SK-N-SH (cell line): ENCODE data around the gene SKA2. TPM values are rescaled to one million over a fixed set of nuclear protein-coding genes. Genes with fewer than 3 reads are reported as not detected.

Experiments
- CTCF ChIA-PET: fragments of 300-600, 350-600 bp; formaldehyde crosslinking; extraction: SDS; loops from one replicate; lab custom pipeline; 2021; lab: Yijun Ruan, JAX
- POLR2A ChIA-PET: fragments of 350-600 bp; sonication (Branson Sonifier 250); formaldehyde crosslinking; extraction: SDS; loops from one replicate; lab custom pipeline; 2020; ENCODE audit warnings: antibody characterized with exemption, inconsistent platforms; lab: Yijun Ruan, JAX
- DNase-seq: peaks from one replicate; pipeline ENCODE4 v3.0.0; 2012
- H2AFZ ChIP-seq: fragments of 200-600 bp; sonication (generic); 2 replicates; pipeline ENCODE4 v1.8.1; 2016; ENCODE audit warnings: antibody characterized with exemption, mild to moderate bottlenecking, low read depth
- H3F3A ChIP-seq: fragments of 200-600 bp; sonication (generic); replicated peaks from 2 replicates; pipeline ENCODE3; 2016; ENCODE audit warnings: antibody characterized with exemption, mild to moderate bottlenecking; ENCODE audit not compliant: insufficient read depth
- H3K27ac ChIP-seq, 2 experiments: fragments of 200-500 bp in 1 of 2; fragments of 200-600 bp in 1 of 2; sonication (Bioruptor generic) in 1 of 2; sonication (generic), shearing (Covaris generic) in 1 of 2; 2 replicates each; pipeline versions ENCODE4 v1.5.1 to v1.6.1; 2014 to 2016; ENCODE audit warnings: low read depth in 2 of 2, inconsistent platforms in 1 of 2, low read length in 1 of 2, mild to moderate bottlenecking in 1 of 2, mixed read lengths in 1 of 2
- H3K27me3 ChIP-seq: fragments of 200-600 bp; sonication (generic), shearing (Covaris generic); 2 replicates; pipeline ENCODE4 v1.6.1; 2016; ENCODE audit warnings: mixed run types; ENCODE audit not compliant: insufficient read depth
- H3K36me3 ChIP-seq, 2 experiments: fragments of 200-500 bp in 1 of 2; fragments of 200-600 bp in 1 of 2; sonication (Bioruptor generic) in 1 of 2; sonication (generic) in 1 of 2; replicated peaks in 1 of 2; 2 replicates each; pipeline versions ENCODE3 to v1.5.1; 2014 to 2016; ENCODE audit warnings: low read length in 1 of 2, mild to moderate bottlenecking in 1 of 2; ENCODE audit not compliant: insufficient read depth in 2 of 2, control insufficient read depth in 1 of 2
- H3K4me1 ChIP-seq, 2 experiments: fragments of 200-500 bp in 1 of 2; fragments of 200-600 bp in 1 of 2; sonication (Bioruptor generic) in 1 of 2; sonication (generic), shearing (Covaris generic) in 1 of 2; 2 replicates each; pipeline versions ENCODE4 v1.5.1 to v1.6.1; 2014 to 2016; ENCODE audit warnings: low read depth in 1 of 2, low read length in 1 of 2, mixed run types in 1 of 2; ENCODE audit not compliant: insufficient read depth in 2 of 2, control insufficient read depth in 1 of 2
- H3K4me2 ChIP-seq: fragments of 200-600 bp; sonication (generic), shearing (Covaris generic); 2 replicates; pipeline ENCODE4 v1.6.1; 2017; ENCODE audit warnings: mixed run types
- H3K4me3 ChIP-seq, 2 experiments: fragments of 200-500 bp in 1 of 2; fragments of 200-600 bp in 1 of 2; sonication (Bioruptor generic) in 1 of 2; sonication (generic), shearing (Covaris generic) in 1 of 2; 2 replicates each; pipeline versions ENCODE4 v1.5.1 to v1.8.1; 2014 to 2016; ENCODE audit warnings: low read depth in 2 of 2, inconsistent platforms in 1 of 2, low read length in 1 of 2, mild to moderate bottlenecking in 1 of 2, mixed read lengths in 1 of 2, moderate library complexity in 1 of 2
- H3K79me2 ChIP-seq: fragments of 200-600 bp; sonication (generic); 2 replicates; pipeline ENCODE4 v1.8.1; 2017; ENCODE audit warnings: mild to moderate bottlenecking; ENCODE audit not compliant: insufficient read depth
- H3K9ac ChIP-seq: fragments of 200-600 bp; sonication (generic); 2 replicates; pipeline ENCODE4 v1.6.1; 2017; ENCODE audit warnings: mixed run types
- H3K9me2 ChIP-seq: fragments of 200-600 bp; sonication (generic); 2 replicates; pipeline ENCODE4 v1.6.1; 2017; ENCODE audit warnings: mixed run types
- H3K9me3 ChIP-seq: fragments of 200-600 bp; sonication (generic); 2 replicates; pipeline ENCODE4 v1.6.1; 2017; ENCODE audit warnings: mixed run types, mild to moderate bottlenecking, moderate library complexity
- H4K20me1 ChIP-seq: fragments of 200-600 bp; sonication (generic); 2 replicates; pipeline ENCODE4 v1.6.1; 2017; ENCODE audit warnings: mild to moderate bottlenecking, mixed run types; ENCODE audit not compliant: insufficient read depth
- EZH2phosphoT487 ChIP-seq: fragments of 200-600 bp; sonication (generic); IDR thresholded peaks from 2 replicates; pipeline ENCODE4 v1.6.1; 2017; ENCODE audit warnings: low read depth, mixed run types, mild to moderate bottlenecking, antibody characterized with exemption, moderate library complexity, borderline replicate concordance
- FOXJ3 ChIP-seq: sonication (generic); formaldehyde crosslinking; IDR thresholded peaks from 2 replicates; pipeline ENCODE4 v1.5.1; 2020; ENCODE audit warnings: mild to moderate bottlenecking, missing genetic modification reagents
- GATA2 ChIP-seq: sonication (generic); formaldehyde crosslinking; IDR thresholded peaks from 2 replicates; pipeline ENCODE4 v1.5.0; 2020; ENCODE audit warnings: mild to moderate bottlenecking, missing genetic modification reagents
- MEF2A ChIP-seq: IDR thresholded peaks from 2 replicates; pipeline ENCODE4 v1.4.0; 2012; ENCODE audit warnings: low read depth, borderline replicate concordance
- NFIC ChIP-seq: IDR thresholded peaks from 2 replicates; pipeline ENCODE4 v1.4.0; 2012; ENCODE audit warnings: borderline replicate concordance
- NRF1 ChIP-seq: IDR thresholded peaks from 2 replicates; pipeline ENCODE4 v1.6.1; 2012; ENCODE audit warnings: low read depth, mild to moderate bottlenecking, low read length
- RCOR1 ChIP-seq: fragments of 150-350 bp; IDR thresholded peaks from 2 replicates; pipeline ENCODE4 v1.6.1; 2017; ENCODE audit warnings: antibody characterized with exemption, low read length
- RXRA ChIP-seq: IDR thresholded peaks from 2 replicates; pipeline ENCODE4 v1.4.0; 2012; ENCODE audit warnings: low read depth, mild to moderate bottlenecking, borderline replicate concordance
- SIN3A ChIP-seq: IDR thresholded peaks from 2 replicates; pipeline ENCODE4 v1.6.1; 2012; ENCODE audit warnings: low read depth, mild to moderate bottlenecking, low read length, moderate library complexity, borderline replicate concordance
- SMC3 ChIP-seq: IDR thresholded peaks from 2 replicates; pipeline ENCODE4 v1.6.1; 2012; ENCODE audit warnings: low read depth, low read length, improper control_type of control experiment
- TAF1 ChIP-seq: IDR thresholded peaks from 2 replicates; pipeline ENCODE4 v1.6.1; 2012; ENCODE audit warnings: low read depth, mild to moderate bottlenecking, low read length, moderate library complexity, borderline replicate concordance
- TCF12 ChIP-seq: IDR thresholded peaks from 2 replicates; pipeline ENCODE4 v1.4.0; 2012
- USF2 ChIP-seq: fragments of 150-350 bp; IDR thresholded peaks from 2 replicates; pipeline ENCODE4 v1.6.1; 2017; ENCODE audit warnings: antibody characterized with exemption, low read length, low read depth, borderline replicate concordance
- WGBS: methylation state at CpG from one replicate; pipeline ENCODE4 v1.1.6; 2017; ENCODE audit warnings: low lambda C conversion rate; 5-methylcytosine and 5-hydroxymethylcytosine counted together
- polyA plus RNA-seq, 3 experiments: library from polyadenylated mRNA; depleted of rRNA; stranded (reverse); fragments of >200 nt; gene quantifications; 2 replicates each; pipeline ENCODE4 v1.2.3, GENCODE V29; 2012
- TF ChIP-seq, protein P1 (sequence below): IDR thresholded peaks from 2 replicates; pipeline ENCODE4 v1.4.0; 2012; ENCODE audit warnings: low read depth, borderline replicate concordance

Gene SKA2
- polyA plus RNA-seq, 1 of the 3 experiments (the other 2 are of a cell fraction): 12.8 TPM

GRCh38 chr17:59178266-59178985 is 23.4 kb upstream of the SKA2 start:
- no peak overlapping the region for H3K4me2 ChIP-seq
- no peaks in the 10 kb centered on the region; the same call in 1 of the 2 replicates for H4K20me1 ChIP-seq
- H3K79me2 ChIP-seq: peaks cover 84% of the 10 kb centered on the region
- no peak overlapping the region for H3K4me3 ChIP-seq
- H3K4me1 ChIP-seq: no peaks in the 10 kb centered on the region
- peak overlapping the region; percentile 62; the same call in 1 of the 2 replicates for H2AFZ ChIP-seq
- no peak for DNase-seq
- H3K9me2 ChIP-seq: no peaks in the 10 kb centered on the region
- 95% methylated on average over 7 of the region's 7 CpGs for WGBS
- TF ChIP-seq FOXJ3 (CRISPR knock-in tag) (no peak), NRF1 (no peak), GATA2 (CRISPR knock-in tag) (no peak), NFIC (0 out of 2 replicates have a peak, but pooled peaks have one; percentile 31), USF2 (no peak), TCF12 (no peak), SIN3A (no peak)
- TF ChIP-seq, protein P1, sequence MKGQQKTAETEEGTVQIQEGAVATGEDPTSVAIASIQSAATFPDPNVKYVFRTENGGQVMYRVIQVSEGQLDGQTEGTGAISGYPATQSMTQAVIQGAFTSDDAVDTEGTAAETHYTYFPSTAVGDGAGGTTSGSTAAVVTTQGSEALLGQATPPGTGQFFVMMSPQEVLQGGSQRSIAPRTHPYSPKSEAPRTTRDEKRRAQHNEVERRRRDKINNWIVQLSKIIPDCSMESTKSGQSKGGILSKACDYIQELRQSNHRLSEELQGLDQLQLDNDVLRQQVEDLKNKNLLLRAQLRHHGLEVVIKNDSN: no peak
- TF ChIP-seq, all 33 proteins: peak for 1
- Histone ChIP-seq H3K27ac (no peak overlapping the region), H3F3A (no peaks in the 10 kb centered on the region), H3K9ac (no peak overlapping the region), H3K36me3 (peaks cover 0 to 5% of the 10 kb centered on the region in 2 experiments), H3K9me3 (no peaks in the 10 kb centered on the region), H3K27me3 (no peaks in the 10 kb centered on the region)
- CTCF ChIA-PET: interaction anchor here (2.1 kb wide), 1 partner anchor 12 kb away, joined by 10 read pairs; no protein-coding TSS in a partner anchor
- POLR2A ChIA-PET: interaction anchor here (0.5 kb wide), 1 partner anchor 799 kb away, joined by 4 read pairs; no protein-coding TSS in a partner anchor

- Histone ChIP-seq H3K9me3 (no peaks in the 10 kb centered on the region), H3K27ac (no peak overlapping the region), H3K9me2 (no peaks in the 10 kb centered on the region), H3K27me3 (no peaks in the 10 kb centered on the region), H3K36me3 (peaks cover 3 to 16% of the 10 kb centered on the region in 2 experiments), H3F3A (peaks cover 9% of the 10 kb centered on the region), H4K20me1 (no peaks in the 10 kb centered on the region; the same call in 1 of the 2 replicates), H3K4me3 (no peak overlapping the region), H3K4me1 (no peaks in the 10 kb centered on the region), H3K9ac (no peak overlapping the region), H3K79me2 (peaks cover 86% of the 10 kb centered on the region), H3K4me2 (no peak overlapping the region), H2AFZ (no peak overlapping the region)
- 99% methylated on average over 7 of the region's 7 CpGs for WGBS
- POLR2A ChIA-PET: no interaction called here
- no peak for DNase-seq
- CTCF ChIA-PET: interaction anchor here (1.5 kb wide), 1 partner anchor 9 kb away, joined by 5 read pairs; no protein-coding TSS in a partner anchor
- no peak for TF ChIP-seq TAF1
- TF ChIP-seq EZH2phosphoT487: no peak
- TF ChIP-seq MEF2A: no peak
- TF ChIP-seq RCOR1: no peak
- TF ChIP-seq, protein P1: no peak
- TF ChIP-seq SMC3: no peak
- no peak for TF ChIP-seq RXRA
These were observed 20.1 kb upstream of the SKA2 start for GRCh38 chr17:59175076-59175475.
